ENCODE measurements around the gene CFC1B.
"Not testable (repeated sequence)": the region's sequence is repeated elsewhere in the genome, so short reads cannot be mapped to it uniquely, and the experiment has no call there.

CFC1B gene
- long read RNA-seq, donor 1 = 0 reads
- long read RNA-seq, donor 2 = 0 reads
- long read RNA-seq, donor 3 = 0 reads
- long read RNA-seq, donor 4 = 0 reads
- long read RNA-seq, donor 5 = 0 reads
- long read RNA-seq, donor 6 = 0 reads
- long read RNA-seq, donor 7 = 0 reads
- long read RNA-seq, donor 8 = 0 reads

DNA sequence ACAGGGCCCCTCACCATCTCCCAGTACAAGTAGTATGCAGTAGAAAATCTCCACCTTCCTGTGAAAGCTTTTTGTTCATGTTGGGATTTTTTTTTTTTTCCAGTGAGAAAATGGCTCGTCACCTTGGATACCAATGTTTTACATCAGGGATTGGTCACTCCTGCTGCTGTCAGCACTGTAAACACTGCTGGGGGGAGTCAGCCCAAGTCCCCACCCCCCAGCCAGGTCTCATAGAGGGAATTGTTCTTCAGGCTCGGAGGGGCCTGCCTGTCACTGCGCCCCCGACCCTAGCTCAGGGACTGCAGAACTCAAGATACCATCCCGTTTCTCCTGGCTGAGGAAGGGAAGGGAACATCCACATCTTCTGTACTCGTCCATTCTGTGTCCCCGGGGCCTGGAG lies at the start of gene CFC1B:
Gene CFC1B (plus strand): TSS at position 231 of the 400 bp plus-strand sequence. CDS start 263 bp downstream, outside the sequence.
- DNase-seq = not testable (repeated sequence)

DNA sequence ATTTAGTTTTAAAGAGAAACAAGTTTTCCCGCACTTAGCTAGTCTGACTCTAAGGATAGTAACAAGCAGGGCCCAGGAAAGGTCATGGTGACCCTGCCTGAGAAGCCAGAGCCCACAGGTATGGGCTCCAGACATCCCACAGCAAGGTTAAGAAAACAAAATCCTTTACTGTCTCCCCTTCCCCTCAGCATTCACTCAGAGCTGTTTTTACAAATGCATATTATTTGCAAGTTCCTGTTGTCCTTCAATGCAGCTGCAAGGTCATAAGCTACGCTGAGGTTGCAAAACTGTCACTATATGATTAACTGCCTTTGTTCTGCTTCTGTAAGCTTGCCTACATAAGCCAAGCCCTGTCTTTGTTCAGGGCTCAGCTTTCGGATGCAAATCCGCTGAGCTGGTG lies 29.9 kb upstream of the CFC1B start:
- DNase-seq = not testable (repeated sequence)

DNA sequence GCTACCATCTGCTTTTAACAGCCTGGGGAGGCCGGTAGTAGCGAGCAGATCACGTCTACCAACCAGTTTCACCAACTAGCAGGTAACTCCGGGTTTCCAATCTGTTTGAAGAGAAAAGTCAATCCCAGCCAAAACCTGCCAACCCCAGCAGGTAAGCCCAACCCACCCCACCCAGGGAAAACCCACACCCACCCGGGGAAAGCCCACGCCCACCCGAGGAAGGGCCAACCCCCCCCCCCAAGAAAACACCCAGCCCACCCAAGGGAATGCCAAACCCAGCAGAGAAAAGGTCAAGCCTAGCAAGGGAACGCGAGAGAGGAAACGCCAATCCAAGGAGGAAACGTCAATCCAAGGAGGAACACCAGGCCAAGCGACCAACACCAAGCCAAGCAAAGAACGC lies 11.8 kb upstream of the CFC1B start, which contains the start of gene POTEI:
Gene POTEI (minus strand): TSS at position 101 of the 400 bp plus-strand sequence. CDS start 93 bp downstream, at position 8.
- DNase-seq = not testable (repeated sequence)

GRCh38 chr2:130510807-130511746 lies 9.9 kb upstream of the CFC1B start:
- DNase-seq = not testable (repeated sequence)

GRCh38 chr2:130511747-130512451 lies 9.1 kb upstream of the CFC1B start:
- not testable (repeated sequence) for DNase-seq

GRCh38 chr2:130518516-130519106 lies 2.4 kb upstream of the CFC1B start:
- not testable (repeated sequence) for DNase-seq

- DNase-seq = not testable (repeated sequence)
Measured at GRCh38 chr2:130522390-130522789, 1.4 kb downstream of the CFC1B start.

DNA sequence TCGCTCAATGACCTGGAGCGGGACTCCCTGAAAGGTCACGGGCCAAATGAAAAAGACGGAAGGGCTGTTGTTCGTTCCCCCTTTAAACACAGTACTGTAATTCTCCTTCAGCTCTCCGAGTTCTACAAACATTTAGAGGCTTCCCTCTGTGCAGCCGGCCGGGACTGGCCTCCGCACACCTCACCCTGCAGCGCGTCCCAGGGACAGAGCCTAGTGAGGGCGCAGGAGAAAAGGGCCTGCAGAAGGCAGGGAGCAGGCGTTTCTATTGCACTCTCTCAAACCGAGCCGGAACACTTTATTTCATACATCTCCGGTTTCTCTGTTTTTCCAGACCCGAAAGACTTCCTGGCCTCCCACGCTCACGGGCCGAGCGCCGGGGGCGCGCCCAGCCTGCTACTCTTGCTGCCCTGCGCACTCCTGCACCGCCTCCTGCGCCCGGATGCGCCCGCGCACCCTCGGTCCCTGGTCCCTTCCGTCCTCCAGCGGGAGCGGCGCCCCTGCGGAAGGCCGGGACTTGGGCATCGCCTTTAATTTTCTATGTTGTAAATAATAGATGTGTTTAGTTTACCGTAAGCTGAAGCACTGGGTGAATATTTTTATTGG lies 6.4 kb downstream of the CFC1B start:
- not testable (repeated sequence) for DNase-seq

DNA sequence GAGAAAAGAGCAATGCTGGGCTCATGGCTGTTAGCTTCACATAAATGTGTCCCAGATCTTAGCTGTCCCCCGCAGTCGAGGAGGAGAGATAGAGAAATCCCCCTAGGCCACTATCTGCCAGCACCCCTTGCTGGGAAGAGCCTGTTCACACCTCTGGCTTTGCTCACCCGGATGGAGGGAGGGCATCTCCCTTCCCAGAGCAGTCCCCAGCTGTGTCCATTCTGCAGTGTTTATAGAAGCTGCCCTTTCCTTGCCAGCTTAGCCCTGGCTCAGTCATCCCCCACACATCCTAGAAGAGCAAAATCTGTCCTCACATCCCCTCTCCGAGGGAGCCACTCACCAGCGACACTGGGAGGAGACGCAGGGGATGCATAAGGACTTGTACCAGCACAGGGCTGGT lies 8.5 kb downstream of the CFC1B start:
- DNase-seq = not testable (repeated sequence)

GRCh38 chr2:130530212-130530611 lies 9.2 kb downstream of the CFC1B start:
- DNase-seq = not testable (repeated sequence)

DNA sequence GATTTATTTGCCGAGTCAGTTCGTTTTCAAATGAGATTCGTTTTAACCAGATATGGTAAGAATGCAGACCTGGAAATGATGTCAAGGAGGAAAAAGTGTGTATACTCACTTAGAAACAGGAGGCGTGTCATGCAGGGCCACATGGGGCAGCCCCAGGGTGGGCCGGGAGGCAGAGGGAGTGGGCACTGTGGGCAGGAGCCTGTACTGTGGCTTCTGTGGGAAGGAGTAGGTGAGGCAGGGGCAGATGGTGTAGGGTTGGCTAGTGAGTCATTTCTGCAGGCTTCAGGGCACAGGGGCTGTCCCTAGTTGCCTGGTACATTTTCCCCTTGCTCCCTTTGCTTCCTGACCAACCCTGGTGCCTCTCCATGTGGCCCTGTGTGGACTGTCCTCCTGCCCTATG lies 10.2 kb downstream of the CFC1B start:
- DNase-seq = not testable (repeated sequence)

- DNase-seq = not testable (repeated sequence)
Measured at GRCh38 chr2:130531672-130532071, 10.7 kb downstream of the CFC1B start.

GRCh38 chr2:130536654-130537053 lies 15.6 kb downstream of the CFC1B start:
- not testable (repeated sequence) for DNase-seq

GRCh38 chr2:130538271-130538670 lies 17.2 kb downstream of the CFC1B start:
- DNase-seq = not testable (repeated sequence)

DNA sequence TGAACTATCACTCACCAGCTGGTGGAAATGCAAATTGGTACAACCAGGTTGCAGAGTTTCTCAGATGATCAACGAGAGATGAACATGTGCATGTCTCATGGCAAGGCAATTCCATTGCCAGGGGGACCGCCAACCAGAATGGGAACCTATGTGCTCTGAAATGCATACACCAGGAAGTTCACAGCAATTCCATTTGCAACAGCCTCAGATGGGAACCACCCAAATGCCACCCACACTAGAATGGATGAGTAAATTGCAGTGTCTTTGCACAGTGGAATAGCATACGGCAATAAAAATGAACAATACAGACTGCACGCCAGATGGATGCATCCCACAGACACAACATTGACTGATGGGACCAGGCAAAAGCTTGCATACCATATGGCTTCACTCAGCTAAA lies 21.8 kb downstream of the CFC1B start:
- DNase-seq = not testable (repeated sequence)

- not testable (repeated sequence) for DNase-seq
Measured at GRCh38 chr2:130543785-130544528, 22.9 kb downstream of the CFC1B start.

- not testable (repeated sequence) for DNase-seq
Measured at GRCh38 chr2:130544978-130545377, 24.0 kb downstream of the CFC1B start.

- not testable (repeated sequence) for DNase-seq
Measured at GRCh38 chr2:130548418-130548817, 27.4 kb downstream of the CFC1B start.

- not testable (repeated sequence) for DNase-seq
Measured at GRCh38 chr2:130549475-130549874, 28.5 kb downstream of the CFC1B start.

- not testable (repeated sequence) for DNase-seq
Measured at GRCh38 chr2:130554178-130554577, 33.2 kb downstream of the CFC1B start.

DNA sequence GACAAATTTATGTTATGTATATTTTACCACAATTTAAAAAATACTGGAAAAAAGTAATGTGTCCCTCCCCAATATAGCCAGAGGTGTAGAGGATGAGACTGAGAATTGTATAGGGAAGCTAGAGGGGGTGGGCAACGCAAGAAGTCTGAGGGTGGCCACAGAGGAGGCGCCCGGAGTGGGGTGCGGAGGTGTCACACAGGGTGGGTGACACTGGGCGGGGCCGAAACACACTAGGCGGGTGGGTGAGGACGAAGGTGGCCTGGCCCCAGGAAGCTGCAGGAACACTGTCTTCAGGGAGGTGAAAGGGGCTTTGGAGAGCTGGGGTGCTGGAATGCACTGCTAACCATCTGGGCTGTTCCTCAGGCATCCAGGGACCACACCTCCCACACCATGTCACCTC lies 35.4 kb downstream of the CFC1B start:
- DNase-seq = not testable (repeated sequence)

Measured in right kidney (tissue), 9 donors.